Activated CD8-positive, alpha-beta memory T cell treated with anti-CD3 and anti-CD28 coated beads for 48 hours (primary cell): Measurements from ENCODE around the gene RP9.
"Not testable (repeated sequence)": the region's sequence is repeated elsewhere in the genome, so short reads cannot be mapped to it uniquely, and the experiment has no call there.

Experiments used
- DNase-seq, 3 experiments: peaks; one replicate each; pipeline ENCODE4 v3.0.0-alpha.2; 2020; ENCODE audit warnings: low read depth in 2 of 3, low spot score in 2 of 3

RP9 gene

DNA sequence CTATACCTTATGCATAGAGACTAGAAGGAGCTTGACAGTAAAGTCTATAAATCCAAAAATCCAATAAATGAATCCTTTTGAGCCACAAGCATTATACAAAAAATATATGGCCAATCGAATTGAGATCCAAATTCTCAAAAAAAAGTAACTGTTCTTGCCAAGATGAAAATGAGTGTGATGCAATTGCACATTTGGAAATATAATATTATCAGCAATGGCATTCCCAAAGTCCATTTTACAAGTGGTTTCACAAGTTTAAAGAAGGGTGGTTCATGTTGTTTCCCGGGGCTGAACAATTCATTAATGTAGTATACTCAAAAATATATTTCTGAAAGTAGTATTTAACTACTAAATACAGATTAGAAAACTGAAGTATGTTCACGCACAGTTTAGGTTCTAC is 7.3 kb downstream of the RP9 start:
- no peak for DNase-seq

DNA sequence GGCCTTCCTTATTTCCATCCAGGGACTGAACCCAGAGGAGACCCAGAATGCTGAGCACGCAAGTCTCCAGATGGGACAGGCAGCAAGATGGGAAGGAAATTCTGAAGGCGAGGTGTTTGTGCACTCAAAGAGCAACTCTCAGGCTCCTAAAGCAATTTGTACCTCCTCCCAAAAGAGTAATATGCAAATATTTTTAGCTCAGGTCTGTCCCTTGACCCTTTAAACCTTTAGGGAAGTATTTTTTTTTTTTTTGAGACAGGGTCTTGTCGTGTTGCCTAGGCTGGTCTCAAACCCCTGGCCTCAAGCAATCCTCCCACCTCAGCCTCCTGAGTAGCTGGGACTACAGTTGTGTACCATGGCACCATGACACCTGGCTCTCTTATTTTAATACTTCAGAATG is 8.4 kb downstream of the RP9 start:
- DNase-seq: no peak

DNA sequence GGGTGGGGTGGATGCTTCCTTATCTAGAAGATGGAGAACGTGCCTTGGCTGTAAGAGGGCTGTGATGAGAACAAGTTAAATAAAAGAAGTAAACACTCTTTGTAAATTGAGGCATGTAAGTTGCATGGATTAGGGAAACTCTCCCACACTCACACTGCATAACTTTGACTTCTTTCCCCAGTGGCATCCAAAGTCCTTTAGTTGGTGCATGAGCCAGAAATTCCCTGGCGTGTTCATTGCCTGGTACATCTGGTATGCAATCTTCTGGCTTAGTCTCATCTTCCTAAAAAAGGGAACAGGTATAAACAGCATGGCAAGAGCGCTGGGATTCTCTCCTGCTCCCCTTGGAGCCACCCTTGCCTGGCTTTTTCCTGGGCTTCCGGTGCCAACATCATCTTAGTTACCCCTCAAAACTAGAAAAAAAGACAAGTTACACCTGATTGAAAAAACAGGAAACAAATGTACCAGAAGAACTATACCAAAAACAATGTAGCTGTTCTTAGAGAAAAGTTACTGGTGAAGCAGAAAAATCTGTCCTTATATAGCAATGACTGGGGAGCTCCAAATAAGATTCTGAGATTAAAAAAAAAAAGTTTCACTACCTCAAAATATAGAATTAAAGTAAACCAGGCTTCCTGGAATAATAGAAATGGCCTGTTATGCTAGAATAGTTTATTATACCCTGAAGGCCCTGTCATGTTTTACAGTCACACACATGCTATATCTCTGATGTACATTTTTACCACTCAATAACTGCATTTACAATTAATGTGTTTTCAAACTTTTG is 9.9 kb downstream of the RP9 start:
- DNase-seq: no peak

DNA sequence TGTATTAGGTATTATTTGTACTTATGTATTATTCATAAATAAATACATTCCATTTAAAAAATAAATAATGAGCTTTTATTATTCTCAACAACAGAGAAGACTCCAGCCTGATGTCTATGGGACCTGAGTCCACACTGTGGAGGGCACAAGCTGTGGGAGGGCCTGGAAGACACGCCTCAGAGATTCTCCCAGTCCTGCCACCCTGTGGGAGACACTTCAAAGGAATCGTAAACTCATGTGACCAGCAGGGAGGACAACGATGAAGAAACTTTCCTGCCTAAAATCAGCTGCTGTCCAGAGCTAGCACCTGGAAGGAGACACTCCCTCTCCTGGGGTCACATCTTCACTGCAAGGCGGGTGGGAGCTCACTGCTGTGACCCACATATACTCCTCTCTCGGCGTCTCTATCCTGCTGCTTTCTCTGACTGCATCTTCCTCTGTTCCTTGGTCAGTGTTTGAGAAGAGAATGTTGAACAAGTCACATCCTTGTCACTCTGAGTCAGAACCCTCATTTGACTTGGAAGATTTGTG is 14.4 kb downstream of the RP9 start:
- DNase-seq: not testable (repeated sequence)

DNA sequence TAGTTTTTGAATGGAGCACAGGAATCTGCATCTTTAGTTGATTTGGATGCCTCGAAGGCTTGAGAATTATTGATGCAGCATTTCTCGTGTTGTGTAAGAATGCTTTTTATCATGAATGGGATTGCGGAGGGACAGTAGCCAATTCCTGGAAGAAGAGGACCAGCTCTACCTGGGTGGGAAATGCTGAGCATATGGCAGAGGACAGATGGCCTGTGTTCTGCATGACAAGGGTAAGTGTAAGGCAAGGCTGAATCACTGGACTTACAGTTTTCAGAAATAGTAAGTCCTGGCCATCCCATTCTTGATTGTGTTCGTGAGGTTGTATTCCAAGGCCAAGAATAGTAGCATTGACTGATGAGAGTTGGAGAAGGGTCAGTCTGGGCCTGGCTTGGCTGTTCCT is 15.9 kb downstream of the RP9 start:
- DNase-seq: no peak

DNA sequence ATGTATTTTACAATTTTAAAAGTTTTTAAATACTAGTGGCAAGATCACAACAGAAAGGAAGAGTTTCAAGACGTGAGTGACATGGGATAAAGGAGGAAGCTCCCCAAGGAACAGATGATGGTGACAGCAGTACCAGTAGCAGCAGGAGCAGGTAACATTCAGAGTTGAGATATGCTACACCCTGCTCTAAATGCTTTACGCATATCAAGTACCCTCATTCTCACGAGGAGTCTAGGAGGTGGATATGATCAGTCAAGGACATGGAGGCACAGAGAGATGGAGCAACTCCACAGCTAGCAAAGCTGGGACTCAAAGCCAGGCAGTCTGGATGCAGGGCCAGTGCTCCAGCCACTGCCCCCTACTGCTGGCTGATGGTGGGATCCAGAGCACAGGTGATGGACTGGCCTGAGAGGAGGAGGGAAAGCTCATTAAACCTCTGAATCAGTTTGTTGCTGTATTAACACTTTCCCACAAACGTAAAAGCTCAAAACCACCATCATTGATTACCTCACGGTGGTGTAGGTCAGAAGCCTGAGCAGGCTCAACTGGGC is 17.5 kb downstream of the RP9 start:
- no peak for DNase-seq

DNA sequence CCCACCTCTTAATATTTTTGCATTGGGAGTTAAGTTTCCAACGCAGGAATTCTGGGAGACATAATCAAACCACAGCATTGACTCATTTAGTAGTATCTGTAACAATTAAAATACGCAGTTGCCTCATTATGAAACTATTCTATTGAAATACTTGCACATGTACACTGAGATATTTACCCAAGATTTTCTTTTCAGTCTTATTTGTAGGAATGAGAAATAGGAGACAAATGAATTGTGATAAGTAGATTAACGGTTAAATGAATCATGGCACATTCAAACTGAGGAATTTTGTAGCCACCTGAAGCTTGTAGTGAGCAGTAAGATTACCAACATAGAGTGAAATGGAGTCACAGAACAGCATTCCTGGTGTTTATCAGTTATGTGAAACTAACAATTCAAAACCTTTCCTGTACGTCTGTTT is 18.1 kb downstream of the RP9 start:
- no peak for DNase-seq

DNA sequence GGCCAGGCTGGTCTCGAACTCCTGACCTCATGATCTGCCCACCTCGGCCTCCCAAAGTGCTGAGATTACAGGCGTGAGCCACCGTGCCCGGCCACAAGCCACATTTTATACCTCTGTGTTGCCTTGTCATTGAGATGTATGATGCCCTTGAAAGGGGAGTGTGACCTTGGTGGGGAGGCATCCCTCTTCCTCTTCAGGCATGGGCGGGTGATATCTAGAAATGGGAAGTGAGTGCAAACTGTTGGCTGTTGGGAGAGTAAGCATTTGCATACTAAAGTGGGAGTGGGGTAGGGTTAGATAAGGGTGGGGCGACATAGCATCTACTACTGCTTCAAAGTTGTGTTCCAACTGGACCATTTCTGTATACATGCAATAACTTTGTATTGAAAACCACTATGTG is 20.1 kb downstream of the RP9 start:
- no peak for DNase-seq

DNA sequence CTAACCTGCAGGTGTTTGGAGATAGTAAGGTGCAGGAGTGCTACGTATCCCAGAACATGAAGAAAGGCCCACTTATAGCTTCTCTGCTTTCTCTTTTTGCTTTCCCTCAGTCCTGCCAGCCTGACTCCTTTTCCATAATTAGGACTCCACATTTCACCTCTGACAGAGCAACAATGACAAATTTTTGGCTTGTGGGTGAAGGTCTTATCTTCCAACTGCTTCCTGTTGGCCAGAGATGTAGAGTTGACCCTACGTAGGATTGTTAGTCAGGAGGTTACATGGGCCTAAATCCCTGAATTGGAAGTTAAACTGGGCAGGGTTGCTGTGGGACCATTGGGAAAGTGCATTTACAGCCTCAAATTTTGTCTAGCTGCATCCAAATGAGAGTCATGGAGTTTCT is 21.3 kb downstream of the RP9 start:
- no peak for DNase-seq

DNA sequence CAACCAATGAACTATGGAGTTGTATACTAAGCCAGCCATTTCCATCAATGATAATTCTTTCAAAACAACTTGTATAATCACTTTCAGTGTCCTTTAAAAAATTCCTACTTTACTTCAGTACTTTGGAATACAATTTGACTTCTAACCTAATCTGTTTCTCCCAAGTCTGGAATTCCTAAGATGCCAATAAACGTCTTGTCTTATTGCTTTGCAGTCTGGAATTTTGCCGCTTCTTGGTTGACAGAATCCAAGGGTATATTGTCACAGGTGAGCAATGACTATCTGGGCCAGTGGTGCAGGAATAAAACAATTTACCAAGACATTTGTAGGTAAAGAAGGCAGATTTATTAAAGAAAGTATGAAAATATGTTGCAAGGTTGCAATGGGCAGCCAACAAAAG is 21.8 kb downstream of the RP9 start:
- DNase-seq: no peak

DNA sequence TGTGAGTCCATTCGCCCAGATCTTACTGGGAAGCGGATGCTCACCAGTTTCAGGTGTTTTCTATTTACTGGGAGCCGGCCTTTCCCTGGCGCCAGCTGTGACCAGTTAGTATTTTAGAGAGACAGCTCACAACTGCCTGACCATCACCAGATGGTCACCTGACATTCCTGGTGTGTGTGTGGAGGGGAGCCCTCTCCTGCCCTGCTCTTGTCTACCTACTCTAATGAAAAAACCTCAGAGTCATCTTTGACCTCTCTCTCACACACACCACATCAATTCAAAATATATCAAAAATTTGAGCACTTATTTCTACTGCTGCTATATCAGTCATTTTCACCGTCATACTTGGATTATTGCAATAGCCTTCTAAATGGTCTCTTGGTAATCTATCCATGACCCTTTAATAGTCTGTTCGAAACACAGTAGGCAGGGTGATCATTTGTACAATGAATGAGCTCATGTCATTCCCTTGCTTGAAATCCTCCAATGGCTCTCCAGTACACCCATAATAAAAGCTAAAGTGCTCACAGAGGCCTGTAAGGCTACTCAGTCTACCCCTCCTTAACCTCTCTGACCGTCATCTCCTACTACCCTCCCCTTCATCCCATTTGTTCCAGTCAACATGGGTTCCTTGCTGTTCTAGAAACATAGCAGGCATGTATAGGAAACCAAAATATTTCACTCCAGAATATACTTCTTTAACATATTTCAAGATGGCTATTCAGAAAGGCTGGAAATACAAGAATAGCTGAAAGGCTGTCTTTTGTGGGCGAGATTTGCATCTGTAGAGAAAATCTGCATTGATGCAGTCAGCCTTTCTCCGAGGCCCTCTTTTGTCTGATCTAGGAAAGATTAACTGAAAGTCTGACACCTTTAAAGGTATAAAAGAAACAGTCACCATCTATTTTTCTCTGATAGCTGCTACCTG is 29.2 kb downstream of the RP9 start:
- DNase-seq: no peak

DNA sequence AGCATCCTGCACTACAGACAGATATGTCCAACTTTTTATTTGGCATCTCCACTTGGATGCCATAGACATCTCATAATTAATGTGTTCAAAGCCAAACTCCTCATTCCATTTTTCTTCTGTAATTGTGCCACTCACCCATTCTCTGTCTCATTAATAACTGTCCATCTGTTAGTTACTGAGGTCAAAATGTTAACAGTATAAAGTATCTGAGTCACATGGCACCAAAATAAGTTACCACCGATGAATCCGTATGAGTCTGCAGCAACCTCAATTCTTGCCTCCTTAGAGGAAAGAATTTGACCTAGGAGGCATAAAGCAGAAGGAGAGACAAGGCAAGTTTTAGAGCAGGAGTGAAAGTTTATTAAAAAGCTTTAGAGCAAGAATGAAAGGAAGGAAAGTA is 30.1 kb downstream of the RP9 start:
- no peak for DNase-seq

DNA sequence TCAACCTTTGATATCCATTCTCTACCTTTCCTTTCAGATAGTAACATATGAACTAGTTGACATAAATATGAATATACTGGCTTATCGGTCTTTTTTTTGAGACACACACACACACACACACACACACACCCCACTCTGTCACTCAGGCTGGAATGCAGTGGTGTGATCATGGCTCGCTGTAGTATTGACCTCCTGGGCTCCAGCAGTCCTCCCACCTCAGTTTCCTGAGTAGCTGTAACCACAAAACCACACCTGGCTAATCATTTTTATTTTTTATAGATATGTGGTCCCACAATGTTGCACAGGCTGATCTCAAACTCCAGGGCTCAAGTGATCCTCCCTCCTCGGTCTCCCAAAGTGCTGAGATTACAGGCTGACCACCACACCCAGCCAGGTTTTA is 32.5 kb downstream of the RP9 start:
- DNase-seq: no peak

DNA sequence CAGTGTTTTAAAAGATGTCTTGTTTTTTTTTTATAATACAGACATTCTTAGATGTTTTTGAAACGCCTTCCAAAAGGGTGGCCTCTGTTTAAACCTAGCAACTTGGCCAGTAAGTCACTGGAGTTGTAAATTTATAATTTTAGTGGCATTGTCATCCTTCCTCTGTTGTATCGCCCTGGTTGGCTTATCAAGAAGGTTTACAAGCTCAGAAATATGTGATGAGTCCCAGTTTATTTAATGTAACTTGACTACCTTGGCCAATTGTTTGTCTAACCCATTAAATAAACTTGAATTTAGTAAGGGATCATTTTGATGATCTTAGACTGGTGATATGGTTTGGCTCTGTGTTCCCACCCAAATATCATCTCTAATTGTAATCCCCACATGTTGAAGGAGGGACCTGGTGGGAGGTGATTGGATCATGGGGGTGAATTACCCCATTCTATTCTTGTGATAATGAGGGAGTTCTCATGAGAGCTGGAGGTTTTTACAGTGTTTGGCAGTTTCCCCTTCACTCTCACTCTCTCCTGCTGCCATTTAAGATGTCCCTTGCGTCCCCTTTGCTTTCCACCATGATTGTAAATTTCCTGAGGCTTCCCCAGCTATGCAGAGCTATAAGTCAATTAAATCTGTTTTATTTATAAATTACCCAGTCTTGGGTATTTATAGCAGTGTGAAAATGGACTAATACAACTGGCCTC is 33.2 kb downstream of the RP9 start:
- DNase-seq: no peak

DNA sequence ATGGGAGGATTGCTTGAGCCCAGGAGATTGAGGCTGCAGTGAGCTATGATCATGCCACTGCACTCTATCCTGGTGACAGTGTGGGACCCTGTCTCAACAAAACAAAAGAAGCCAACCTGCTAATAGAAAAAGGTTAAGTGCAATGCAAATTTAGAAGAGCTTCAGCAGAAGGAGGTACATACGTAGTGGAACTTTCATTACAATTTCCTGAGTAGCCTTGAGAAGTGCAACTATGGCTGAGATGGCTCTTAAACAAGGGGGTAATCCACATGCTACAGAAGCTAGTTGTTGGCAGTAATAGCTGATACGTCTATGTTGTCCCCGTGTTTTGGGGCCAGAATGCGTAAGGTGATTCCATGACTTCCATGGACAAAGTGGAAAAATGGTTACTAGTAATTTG is 36.0 kb downstream of the RP9 start:
- DNase-seq: no peak

DNA sequence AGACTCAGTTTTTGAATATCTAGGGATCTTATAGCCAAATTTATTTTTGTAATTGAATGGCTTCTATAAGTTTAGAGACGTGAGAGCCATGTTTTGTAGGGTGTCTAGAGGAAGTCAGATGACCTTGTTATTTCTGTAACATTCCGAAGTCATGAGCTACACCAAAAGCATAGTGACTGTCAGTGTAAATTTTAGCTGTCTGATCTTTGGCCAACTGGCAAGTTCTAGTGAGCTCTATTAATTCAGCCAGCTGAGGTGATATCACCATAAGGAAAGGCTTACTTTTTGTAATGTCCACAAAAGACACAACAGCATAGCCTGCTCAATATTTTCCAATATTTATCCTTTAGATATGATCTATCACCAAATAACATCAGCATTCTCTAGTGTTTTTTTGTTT is 36.7 kb downstream of the RP9 start:
- DNase-seq: no peak

DNA sequence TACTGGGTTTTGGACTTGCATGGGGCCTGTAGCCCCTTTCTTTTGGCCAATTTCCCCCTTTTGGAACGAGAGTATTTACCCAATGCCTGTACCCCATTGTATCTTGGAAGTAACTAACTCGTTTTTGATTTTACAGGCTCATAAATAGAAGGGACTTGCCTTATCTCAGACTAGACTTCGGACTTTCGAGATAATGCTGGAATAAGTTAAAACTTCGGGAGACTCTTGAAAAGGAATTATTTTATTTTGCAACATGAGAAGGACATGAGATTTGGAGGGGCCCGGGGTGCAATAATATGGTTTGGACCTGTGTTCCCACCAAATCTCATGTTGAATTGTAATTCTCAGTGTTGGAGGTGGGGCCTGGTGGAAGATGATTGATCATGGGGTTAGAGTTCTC is 38.4 kb downstream of the RP9 start:
- DNase-seq: no peak

DNA sequence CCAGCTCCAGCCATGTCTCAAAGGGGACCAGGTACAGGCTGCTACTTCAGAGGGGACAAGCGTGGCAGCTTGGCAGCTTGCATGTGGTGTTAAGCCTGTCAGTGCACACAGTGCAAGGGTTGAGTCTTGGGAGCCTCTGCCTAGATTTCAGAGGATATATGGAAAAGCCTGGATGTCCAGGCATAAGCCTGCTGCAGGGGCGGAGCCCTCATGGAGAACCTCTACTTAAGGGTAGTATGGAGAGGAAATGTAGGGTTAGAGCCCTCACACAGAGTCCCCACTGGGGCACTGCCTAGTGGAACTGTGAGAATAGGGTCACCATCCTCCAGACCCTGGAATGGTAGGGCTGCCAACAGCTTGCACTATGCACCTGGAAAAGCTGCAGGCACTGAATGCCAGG is 38.9 kb downstream of the RP9 start:
- DNase-seq: no peak

DNA sequence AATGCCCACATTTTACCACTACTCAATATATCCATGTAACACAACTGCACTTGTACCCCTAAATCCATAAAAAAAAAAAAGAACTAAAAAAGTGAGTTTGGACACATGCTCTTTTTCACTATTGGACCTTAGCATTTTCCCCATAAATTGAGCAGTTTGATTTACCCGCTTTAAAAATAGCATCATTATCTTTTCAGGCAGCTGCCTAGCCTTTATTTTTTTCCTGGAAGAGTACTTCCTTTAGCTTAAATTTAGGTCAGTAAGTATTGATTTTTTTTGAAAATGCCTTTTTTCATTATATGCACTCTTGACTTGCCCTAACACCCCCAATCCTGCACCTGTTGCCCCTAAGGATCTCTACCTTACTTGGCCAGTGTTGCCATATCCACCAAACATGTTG is 41.3 kb downstream of the RP9 start:
- no peak for DNase-seq

DNA sequence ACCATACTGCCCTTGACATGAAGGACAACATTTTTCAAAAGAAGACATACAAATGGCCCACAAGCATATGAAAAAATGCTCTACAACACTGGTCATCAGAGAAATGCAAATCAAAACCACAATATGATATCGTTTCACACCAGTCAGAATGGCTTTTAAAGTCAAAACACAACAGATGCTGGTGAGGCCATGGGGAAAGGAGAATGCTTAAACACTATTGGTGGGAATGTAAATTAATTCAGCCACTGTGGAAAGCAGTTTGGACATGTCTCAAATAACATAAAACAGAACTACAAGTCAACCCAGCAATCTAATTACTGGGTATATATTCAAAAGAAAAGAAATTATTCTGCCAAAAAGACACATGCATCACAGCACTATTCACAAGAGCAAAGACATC is 42.4 kb downstream of the RP9 start:
- no peak for DNase-seq

DNA sequence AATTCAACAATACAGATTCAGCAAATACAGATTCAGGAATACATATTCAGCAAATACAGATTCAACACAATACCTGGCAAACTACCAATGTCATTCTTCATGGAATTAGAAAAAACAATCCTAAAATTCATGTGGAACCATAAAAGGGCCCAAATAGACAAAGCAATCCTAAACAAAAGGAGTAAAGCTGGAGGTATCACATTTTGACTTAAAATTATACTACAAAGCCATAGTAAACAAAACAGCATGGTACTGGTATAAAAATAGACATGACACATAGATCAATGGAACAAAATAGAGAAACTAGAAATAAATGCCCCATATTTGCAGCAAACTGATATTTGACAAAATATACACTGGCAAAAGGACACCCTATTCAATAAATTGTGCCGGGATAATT is 43.2 kb downstream of the RP9 start:
- no peak for DNase-seq
